Neural cell (in vitro differentiated cells): ENCODE data around the gene PRDM4. TPM values are rescaled to one million over a fixed set of nuclear protein-coding genes. Genes with fewer than 3 reads are reported as not detected.

Experiments
- H2AFZ ChIP-seq: fragments of 200-600, 300-800 bp; sonication (generic), shearing (Covaris generic); 2 replicates; pipeline ENCODE4 v1.6.0; 2014; ENCODE audit warnings: low read depth, mild to moderate bottlenecking, antibody characterized with exemption, low read length, moderate library complexity
- H3F3A ChIP-seq: fragments of 200-600 bp; shearing (Covaris generic); 2 replicates; pipeline ENCODE4 v1.6.1; 2016; ENCODE audit warnings: mild to moderate bottlenecking, moderate library complexity, mixed read lengths, antibody characterized with exemption, low read length; ENCODE audit not compliant: insufficient read depth, poor library complexity, severe bottlenecking
- H3K27ac ChIP-seq: fragments of 200-600, 300-800 bp; sonication (generic), shearing (Covaris generic); 2 replicates; pipeline ENCODE4 v1.5.1; 2014; ENCODE audit warnings: mild to moderate bottlenecking, low read length, moderate library complexity
- H3K27me3 ChIP-seq: fragments of 300-800, 200-600 bp; sonication (generic), shearing (Covaris generic); 2 replicates; pipeline ENCODE4 v1.6.0; 2014; ENCODE audit warnings: mild to moderate bottlenecking, low read depth, low read length, moderate library complexity; ENCODE audit not compliant: insufficient read depth
- H3K36me3 ChIP-seq: fragments of 300-800, 200-600 bp; sonication (generic), shearing (Covaris generic); 2 replicates; pipeline ENCODE4 v1.5.1; 2014; ENCODE audit warnings: mild to moderate bottlenecking, antibody characterized with exemption, low read length, moderate library complexity; ENCODE audit not compliant: insufficient read depth
- H3K4me2 ChIP-seq: fragments of 300-800, 200-600 bp; sonication (generic), shearing (Covaris generic); 2 replicates; pipeline ENCODE4 v1.6.0; 2014; ENCODE audit warnings: mild to moderate bottlenecking, low read length
- H3K4me3 ChIP-seq: fragments of 300-800, 200-600 bp; sonication (generic), shearing (Covaris generic); 2 replicates; pipeline ENCODE4 v1.5.1; 2014; ENCODE audit warnings: mild to moderate bottlenecking, low read length, moderate library complexity
- H3K79me2 ChIP-seq: fragments of 200-600 bp; shearing (Covaris generic); replicated peaks from 2 replicates; pipeline ENCODE4 v1.6.0; 2014; ENCODE audit warnings: mild to moderate bottlenecking, low read length, moderate library complexity; ENCODE audit not compliant: insufficient read depth
- H3K9ac ChIP-seq: fragments of 300-800, 200-600 bp; sonication (generic), shearing (Covaris generic); 2 replicates; pipeline ENCODE4 v1.6.1; 2016; ENCODE audit warnings: mild to moderate bottlenecking, low read length, mixed read lengths
- H3K9me2 ChIP-seq: fragments of 200-600 bp; shearing (Covaris generic); 2 replicates; pipeline ENCODE4 v1.6.1; 2016; ENCODE audit warnings: mild to moderate bottlenecking, low read length, mixed read lengths; ENCODE audit not compliant: insufficient read depth
- H3K9me3 ChIP-seq: fragments of 200-600, 300-800 bp; sonication (generic), shearing (Covaris generic); 2 replicates; pipeline ENCODE4 v1.6.1; 2016; ENCODE audit warnings: mild to moderate bottlenecking, mixed run types, low read length, moderate library complexity, mixed read lengths
- H4K20me1 ChIP-seq: fragments of 200-600 bp; shearing (Covaris generic); 2 replicates; pipeline ENCODE4 v1.6.1; 2016; ENCODE audit warnings: mild to moderate bottlenecking, mixed run types; ENCODE audit not compliant: insufficient read depth
- EP300 ChIP-seq: fragments of 450-650 bp; conservative IDR thresholded peaks from 2 replicates; pipeline ENCODE4 v1.6.1; 2014; ENCODE audit warnings: antibody characterized with exemption, mild to moderate bottlenecking, moderate library complexity; ENCODE audit not compliant: poor library complexity, severe bottlenecking
- EZH2 ChIP-seq: fragments of 200-600, 300-800 bp; shearing (Covaris generic), sonication (generic); IDR thresholded peaks from 2 replicates; pipeline ENCODE4 v1.6.1; 2014; ENCODE audit warnings: antibody characterized with exemption, low read length, borderline replicate concordance, mild to moderate bottlenecking; ENCODE audit not compliant: insufficient read depth, poor library complexity, severe bottlenecking
- MXI1 ChIP-seq: fragments of 450-650 bp; conservative IDR thresholded peaks from 2 replicates; pipeline ENCODE4 v1.6.1; 2014; ENCODE audit warnings: antibody characterized with exemption, mild to moderate bottlenecking; ENCODE audit not compliant: poor library complexity, severe bottlenecking
- POLR2AphosphoS5 ChIP-seq: IDR thresholded peaks from 2 replicates; pipeline ENCODE4 v1.6.1; 2012
- RAD21 ChIP-seq: fragments of 450-650 bp; conservative IDR thresholded peaks from 2 replicates; pipeline ENCODE4 v1.6.1; 2014; ENCODE audit warnings: antibody characterized with exemption, mild to moderate bottlenecking, moderate library complexity
- SMC3 ChIP-seq: fragments of 450-650 bp; conservative IDR thresholded peaks from 2 replicates; pipeline ENCODE4 v1.6.1; 2014; ENCODE audit warnings: antibody characterized with exemption, mild to moderate bottlenecking, moderate library complexity; ENCODE audit not compliant: poor library complexity
- TAF1 ChIP-seq: IDR thresholded peaks from 2 replicates; pipeline ENCODE4 v1.6.1; 2012; ENCODE audit warnings: low read depth
- polyA plus RNA-seq: library from polyadenylated mRNA; depleted of rRNA; stranded (reverse); fragments of >200 nt; gene quantifications from 2 replicates; pipeline ENCODE4 v1.2.3, GENCODE V29; 2014
- TF ChIP-seq, protein P1 (sequence below): IDR thresholded peaks from 2 replicates; pipeline ENCODE4 v1.6.1; 2012; ENCODE audit warnings: borderline replicate concordance
- TF ChIP-seq, protein P2 (sequence below): fragments of 450-650 bp; IDR thresholded peaks from 2 replicates; pipeline ENCODE4 v1.5.1; 2014; ENCODE audit warnings: antibody characterized with exemption, mild to moderate bottlenecking, moderate library complexity; ENCODE audit not compliant: poor library complexity, severe bottlenecking

PRDM4 gene
- polyA plus RNA-seq, 1 donor from 2014 or later, result 46.0 TPM

DNA sequence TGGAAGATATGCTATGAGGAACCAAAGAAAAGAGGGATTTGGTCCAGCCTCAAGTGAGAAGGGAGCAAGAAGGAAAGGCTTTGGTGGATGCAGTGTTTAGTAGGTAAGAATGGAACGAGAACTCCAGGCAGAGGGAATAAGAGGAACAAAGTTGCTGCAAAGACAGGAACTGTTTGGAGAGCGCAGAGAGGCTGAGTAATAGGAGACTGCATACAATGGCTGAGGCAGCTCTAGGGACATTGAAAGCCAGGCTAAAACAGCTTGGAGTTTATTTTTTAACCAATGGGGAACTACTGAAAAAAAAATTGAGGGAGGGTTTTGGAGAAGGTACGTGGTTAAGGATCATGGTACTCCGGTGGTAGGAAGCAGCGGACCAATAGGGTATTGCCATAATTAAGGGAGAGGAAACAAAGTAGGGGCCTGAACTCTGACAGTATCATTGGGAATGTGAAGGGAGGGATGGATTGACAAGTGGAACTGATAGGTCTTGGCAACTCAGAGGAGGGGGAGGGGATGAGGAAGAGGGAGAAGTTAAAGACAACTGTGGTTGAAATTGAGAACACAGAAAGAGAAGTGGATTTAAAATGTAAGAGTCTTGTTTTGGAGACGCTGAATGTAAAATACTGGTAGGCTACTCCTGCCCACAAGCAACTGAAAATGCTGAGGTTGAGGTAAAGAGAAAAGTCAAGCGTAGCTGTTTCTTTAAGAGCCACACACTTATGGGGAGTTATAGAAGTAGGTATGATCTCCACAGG lies 18.3 kb upstream of the PRDM4 start:
- no peak overlapping the region for H3K27ac ChIP-seq
- TF ChIP-seq, protein P1, sequence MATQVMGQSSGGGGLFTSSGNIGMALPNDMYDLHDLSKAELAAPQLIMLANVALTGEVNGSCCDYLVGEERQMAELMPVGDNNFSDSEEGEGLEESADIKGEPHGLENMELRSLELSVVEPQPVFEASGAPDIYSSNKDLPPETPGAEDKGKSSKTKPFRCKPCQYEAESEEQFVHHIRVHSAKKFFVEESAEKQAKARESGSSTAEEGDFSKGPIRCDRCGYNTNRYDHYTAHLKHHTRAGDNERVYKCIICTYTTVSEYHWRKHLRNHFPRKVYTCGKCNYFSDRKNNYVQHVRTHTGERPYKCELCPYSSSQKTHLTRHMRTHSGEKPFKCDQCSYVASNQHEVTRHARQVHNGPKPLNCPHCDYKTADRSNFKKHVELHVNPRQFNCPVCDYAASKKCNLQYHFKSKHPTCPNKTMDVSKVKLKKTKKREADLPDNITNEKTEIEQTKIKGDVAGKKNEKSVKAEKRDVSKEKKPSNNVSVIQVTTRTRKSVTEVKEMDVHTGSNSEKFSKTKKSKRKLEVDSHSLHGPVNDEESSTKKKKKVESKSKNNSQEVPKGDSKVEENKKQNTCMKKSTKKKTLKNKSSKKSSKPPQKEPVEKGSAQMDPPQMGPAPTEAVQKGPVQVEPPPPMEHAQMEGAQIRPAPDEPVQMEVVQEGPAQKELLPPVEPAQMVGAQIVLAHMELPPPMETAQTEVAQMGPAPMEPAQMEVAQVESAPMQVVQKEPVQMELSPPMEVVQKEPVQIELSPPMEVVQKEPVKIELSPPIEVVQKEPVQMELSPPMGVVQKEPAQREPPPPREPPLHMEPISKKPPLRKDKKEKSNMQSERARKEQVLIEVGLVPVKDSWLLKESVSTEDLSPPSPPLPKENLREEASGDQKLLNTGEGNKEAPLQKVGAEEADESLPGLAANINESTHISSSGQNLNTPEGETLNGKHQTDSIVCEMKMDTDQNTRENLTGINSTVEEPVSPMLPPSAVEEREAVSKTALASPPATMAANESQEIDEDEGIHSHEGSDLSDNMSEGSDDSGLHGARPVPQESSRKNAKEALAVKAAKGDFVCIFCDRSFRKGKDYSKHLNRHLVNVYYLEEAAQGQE, result no peak
- TF ChIP-seq, protein P2, sequence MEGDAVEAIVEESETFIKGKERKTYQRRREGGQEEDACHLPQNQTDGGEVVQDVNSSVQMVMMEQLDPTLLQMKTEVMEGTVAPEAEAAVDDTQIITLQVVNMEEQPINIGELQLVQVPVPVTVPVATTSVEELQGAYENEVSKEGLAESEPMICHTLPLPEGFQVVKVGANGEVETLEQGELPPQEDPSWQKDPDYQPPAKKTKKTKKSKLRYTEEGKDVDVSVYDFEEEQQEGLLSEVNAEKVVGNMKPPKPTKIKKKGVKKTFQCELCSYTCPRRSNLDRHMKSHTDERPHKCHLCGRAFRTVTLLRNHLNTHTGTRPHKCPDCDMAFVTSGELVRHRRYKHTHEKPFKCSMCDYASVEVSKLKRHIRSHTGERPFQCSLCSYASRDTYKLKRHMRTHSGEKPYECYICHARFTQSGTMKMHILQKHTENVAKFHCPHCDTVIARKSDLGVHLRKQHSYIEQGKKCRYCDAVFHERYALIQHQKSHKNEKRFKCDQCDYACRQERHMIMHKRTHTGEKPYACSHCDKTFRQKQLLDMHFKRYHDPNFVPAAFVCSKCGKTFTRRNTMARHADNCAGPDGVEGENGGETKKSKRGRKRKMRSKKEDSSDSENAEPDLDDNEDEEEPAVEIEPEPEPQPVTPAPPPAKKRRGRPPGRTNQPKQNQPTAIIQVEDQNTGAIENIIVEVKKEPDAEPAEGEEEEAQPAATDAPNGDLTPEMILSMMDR, result no peak
- no peak for TF ChIP-seq RAD21
- TF ChIP-seq POLR2AphosphoS5, result no peak
- no peak for TF ChIP-seq EP300
- TF ChIP-seq EZH2, result no peak
- no peak for TF ChIP-seq TAF1
- no peak for TF ChIP-seq MXI1
- TF ChIP-seq SMC3, result no peak
- no peak overlapping the region for H2AFZ ChIP-seq
- no peaks in the 10 kb centered on the region for H3K9me3 ChIP-seq
- no peak overlapping the region for H3K4me3 ChIP-seq
- no peaks in the 10 kb centered on the region for H4K20me1 ChIP-seq
- no peaks in the 10 kb centered on the region for H3F3A ChIP-seq
- no peak overlapping the region for H3K4me2 ChIP-seq
- no peak overlapping the region for H3K9ac ChIP-seq
- peaks cover 39% of the 10 kb centered on the region for H3K27me3 ChIP-seq
- no peaks in the 10 kb centered on the region for H3K79me2 ChIP-seq
- no peaks in the 10 kb centered on the region for H3K36me3 ChIP-seq
- no peaks in the 10 kb centered on the region for H3K9me2 ChIP-seq

DNA sequence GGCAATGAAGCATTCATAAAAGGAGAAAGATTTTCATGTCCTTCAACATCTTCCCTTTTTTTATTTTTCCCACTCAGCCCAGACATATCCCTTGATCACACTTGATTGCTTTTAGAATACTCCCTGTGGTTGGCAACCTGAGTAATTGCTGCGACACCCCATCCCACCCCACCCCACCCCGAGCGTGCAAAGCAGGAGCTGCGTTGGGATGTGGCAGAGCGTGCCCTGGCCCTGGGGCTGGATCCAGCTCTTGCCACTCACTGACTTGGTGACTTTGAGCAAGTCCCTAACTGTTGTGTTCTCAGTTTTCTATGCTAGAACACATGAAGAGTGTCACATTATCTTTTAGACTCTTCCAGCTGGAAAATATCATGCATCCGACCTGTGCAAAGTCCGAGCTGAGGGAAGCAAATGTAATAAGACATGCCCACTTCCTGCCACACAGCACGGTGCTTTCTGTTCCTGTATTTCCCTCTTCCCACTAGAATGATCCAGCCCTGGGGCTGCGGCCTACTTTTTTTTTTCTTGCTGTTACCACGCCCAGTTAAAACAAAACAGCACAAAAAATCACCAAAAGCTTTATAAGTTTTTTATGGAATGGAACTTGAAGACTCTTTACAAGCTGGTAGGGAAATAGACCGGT lies 17.6 kb upstream of the PRDM4 start:
- no peaks in the 10 kb centered on the region for H3F3A ChIP-seq
- H3K4me2 ChIP-seq, result no peak overlapping the region
- no peaks in the 10 kb centered on the region for H3K36me3 ChIP-seq
- H3K4me3 ChIP-seq, result no peak overlapping the region
- no peaks in the 10 kb centered on the region for H3K79me2 ChIP-seq
- H3K9me2 ChIP-seq, result no peaks in the 10 kb centered on the region
- no peak overlapping the region for H2AFZ ChIP-seq
- H3K27me3 ChIP-seq, result peaks cover 46% of the 10 kb centered on the region
- H3K9ac ChIP-seq, result no peak overlapping the region
- H4K20me1 ChIP-seq, result no peaks in the 10 kb centered on the region
- H3K27ac ChIP-seq, result no peak overlapping the region
- no peaks in the 10 kb centered on the region for H3K9me3 ChIP-seq
- TF ChIP-seq, protein P1, result no peak
- TF ChIP-seq MXI1 (no peak), EP300 (no peak), RAD21 (no peak), EZH2 (no peak), SMC3 (no peak), TAF1 (no peak), POLR2AphosphoS5 (no peak)
- TF ChIP-seq, protein P2, result no peak
